ENCODE data around the gene VPS13C. TPM values are rescaled to one million over a fixed set of nuclear protein-coding genes. Genes with fewer than 3 reads are reported as not detected.
A peak's percentile ranks its signal among the peaks of the same experiment; 100 is the strongest.

The VPS13C gene
- total RNA-seq, 1 experiment from 2014 or later = 18.6 TPM

GRCh38 chr15:62026487-62027262, 33.6 kb downstream of the VPS13C start:
- Histone ChIP-seq H3K4me1 (ENCODE audit: control insufficient read depth in 1 of 2, insufficient read depth in 2 of 2, low read length in 2 of 2) (no peaks in the 10 kb centered on the region), H3K27me3 (ENCODE audit: insufficient read depth, low read length) (no peaks in the 10 kb centered on the region), H3K4me2 (ENCODE audit: low read length) (no peak overlapping the region), H3K36me3 (ENCODE audit: control insufficient read depth in 1 of 2, insufficient read depth in 2 of 2, low read length in 2 of 2) (no peaks in the 10 kb centered on the region), H3K9ac (ENCODE audit: low read length) (no peak overlapping the region), H3K9me3 (ENCODE audit: control insufficient read depth in 1 of 2, insufficient read depth in 1 of 2, low read depth in 1 of 2, low read length in 2 of 2) (no peaks in the 10 kb centered on the region), H3K4me3 (replicated peaks in 1 of 2; ENCODE audit: low read depth in 1 of 2, low read length in 2 of 2) (no peak overlapping the region), H3K9me2 (ENCODE audit: insufficient read depth) (no peaks in the 10 kb centered on the region), H4K20me1 (ENCODE audit: insufficient read depth) (no peaks in the 10 kb centered on the region), H3K27ac (ENCODE audit: low read depth, low read length) (no peak overlapping the region), H2AFZ (ENCODE audit: low read depth, low read length, poor library complexity, severe bottlenecking) (no peak overlapping the region), H3K79me2 (ENCODE audit: insufficient read depth, low read length) (no peaks in the 10 kb centered on the region)
- ChIA-PET CTCF (no interaction called here), RAD21 (ENCODE audit: low non-redundant PET in 1 of 2, low total read pairs in 2 of 2, uncharacterized antibody in 2 of 2, unreplicated experiment in 2 of 2) (no interaction called here), POLR2A (no interaction called here)
- intact Hi-C loops (cut with micrococcal nuclease) = no loop called here
- DNase-seq (ENCODE audit: low read depth, low spot score) = no peak
- no peak for TF ChIP-seq YY1 (IDR thresholded peaks at IDR 0.05; ENCODE audit: extremely low read depth, insufficient replicate concordance, low read depth, low read length)
- TF ChIP-seq SRF (IDR thresholded peaks at IDR 0.05; ENCODE audit: low read depth) = no peak
- TF ChIP-seq ZFX (IDR thresholded peaks at IDR 0.05) = no peak
- TF ChIP-seq EGR1 (IDR thresholded peaks at IDR 0.05; ENCODE audit: low read depth) = no peak
- TF ChIP-seq EZH2phosphoT487 (IDR thresholded peaks at IDR 0.05; ENCODE audit: borderline replicate concordance) = no peak
- TF ChIP-seq POLR2A (IDR thresholded peaks at IDR 0.05; ENCODE audit: borderline replicate concordance, extremely low read depth, insufficient read depth, insufficient read length) = no peak
- no peak for TF ChIP-seq CEBPB (IDR thresholded peaks at IDR 0.05; ENCODE audit: low read depth)
- no peak for ATAC-seq
- BruUV-seq (replicated peaks) = no TSS peak

DNA sequence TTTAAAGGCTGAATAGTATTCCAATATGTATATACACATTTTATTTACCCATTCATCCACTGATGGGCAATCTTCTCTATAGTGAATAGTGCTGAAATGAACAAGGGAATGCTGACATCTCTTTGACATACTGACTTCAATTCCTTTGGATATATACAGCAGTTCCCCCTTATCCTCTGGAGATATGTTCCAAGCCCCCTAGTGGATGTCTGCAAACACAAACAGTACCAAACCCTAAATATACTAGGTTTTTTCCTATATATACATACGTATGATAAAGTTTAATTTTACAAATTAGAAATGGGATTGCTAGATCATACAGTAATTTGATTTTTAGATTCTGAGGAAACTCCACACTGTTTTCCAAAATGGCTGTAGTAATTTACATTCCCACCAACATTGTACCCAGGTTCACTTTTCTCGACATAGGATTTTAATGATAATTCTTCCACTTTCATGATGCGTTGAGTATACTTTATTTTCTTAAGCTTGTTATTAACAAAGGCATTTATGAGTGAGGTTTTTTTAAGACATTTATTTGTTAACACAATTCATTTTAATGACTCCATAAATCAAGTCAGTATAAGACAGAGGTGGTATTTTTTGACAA, 38.2 kb downstream of the VPS13C start:
- DNase-seq (ENCODE audit: low read depth, low spot score) = peak; percentile 3
- RAD21 ChIA-PET (ENCODE audit: low non-redundant PET in 1 of 2, low total read pairs in 2 of 2, uncharacterized antibody in 2 of 2, unreplicated experiment in 2 of 2) = no interaction called here

More for the DNA sequence above, 38.2 kb downstream of the VPS13C start:
- H3K36me3 ChIP-seq (ENCODE audit: control insufficient read depth in 1 of 2, insufficient read depth in 2 of 2, low read length in 2 of 2) = peaks cover 0 to 2% of the 10 kb centered on the region in 2 experiments; a peak in 1 of 4 replicates
- no peak overlapping the region for H2AFZ ChIP-seq (ENCODE audit: low read depth, low read length, poor library complexity, severe bottlenecking)
- ATAC-seq = peak; percentile 76; the same call in 1 of the 2 replicates
- H3K4me2 ChIP-seq (ENCODE audit: low read length) = no peak overlapping the region
- no peak overlapping the region for H3K27ac ChIP-seq (ENCODE audit: low read depth, low read length)
- H3K4me1 ChIP-seq (ENCODE audit: control insufficient read depth in 1 of 2, insufficient read depth in 2 of 2, low read length in 2 of 2) = no peaks in the 10 kb centered on the region
- H3K9me2 ChIP-seq (ENCODE audit: insufficient read depth) = no peaks in the 10 kb centered on the region
- TF ChIP-seq CTCF (IDR thresholded peaks at IDR 0.05 in 2 of 3, conservative IDR thresholded peaks at IDR 0.05 in 1 of 3; ENCODE audit: borderline replicate concordance in 1 of 3, insufficient read depth in 1 of 3, low read depth in 2 of 3, low read length in 2 of 3) = peak in 2 of 3 experiments; percentile 64 to 68; a peak in 4 of 6 replicates
- peak; percentile 9; the same call in 1 of the 2 replicates for TF ChIP-seq RAD21 (IDR thresholded peaks at IDR 0.05; ENCODE audit: low read depth)
- TF ChIP-seq SP1 (IDR thresholded peaks at IDR 0.05; ENCODE audit: low read depth) = no peak
- intact Hi-C loops (cut with micrococcal nuclease) = no loop called here
- no peaks in the 10 kb centered on the region for H4K20me1 ChIP-seq (ENCODE audit: insufficient read depth)
- H3K79me2 ChIP-seq (ENCODE audit: insufficient read depth, low read length) = no peaks in the 10 kb centered on the region
- no peak overlapping the region for H3K9ac ChIP-seq (ENCODE audit: low read length)
- H3K27me3 ChIP-seq (ENCODE audit: insufficient read depth, low read length) = no peaks in the 10 kb centered on the region
- ChIA-PET CTCF (interaction anchor here (1.0 to 1.2 kb wide), 2 partner anchors 9 to 13 kb away, joined by 3 read pairs; no protein-coding TSS in a partner anchor), POLR2A (no interaction called here)
- H3K9me3 ChIP-seq (ENCODE audit: control insufficient read depth in 1 of 2, insufficient read depth in 1 of 2, low read depth in 1 of 2, low read length in 2 of 2) = no peaks in the 10 kb centered on the region
- BruUV-seq (replicated peaks) = no TSS peak
- H3K4me3 ChIP-seq (replicated peaks in 1 of 2; ENCODE audit: low read depth in 1 of 2, low read length in 2 of 2) = no peak overlapping the region
